Upper lobe of left lung (tissue), 6 donors: ENCODE measurements around the gene MARK4. TPM values are rescaled to one million over a fixed set of nuclear protein-coding genes. Genes with fewer than 3 reads are reported as not detected.

ENCODE experiments used
- ATAC-seq, 2 donors: fragments of 200-7000 bp; cut with Tn5 transposase; one replicate each; pipeline ENCODE4 v1.9.1; 2022; ENCODE audit warnings: mild to moderate bottlenecking in 2 of 2, moderate library complexity in 2 of 2; ENCODE audit not compliant: low FRiP score in 2 of 2
- DNase-seq, 2 donors: peaks; one replicate each; pipeline ENCODE4 v3.0.0-alpha.2; 2019 to 2020
- H3K27ac ChIP-seq, 4 donors: fragments of 200-600 bp; sonication (generic); one replicate each; pipeline ENCODE4 v1.5.1; 2016 to 2019
- H3K27me3 ChIP-seq, 4 donors: fragments of 200-600 bp; sonication (generic); one replicate each; pipeline ENCODE4 v1.5.1; 2017 to 2019
- H3K36me3 ChIP-seq, 4 donors: fragments of 200-600 bp; sonication (generic); one replicate each; pipeline ENCODE4 v1.5.1; 2016 to 2019
- H3K4me1 ChIP-seq, 4 donors: fragments of 200-600 bp; sonication (generic); one replicate each; pipeline ENCODE4 v1.5.1; 2018 to 2019
- H3K4me3 ChIP-seq, 4 donors: fragments of 200-600 bp; sonication (generic); one replicate each; pipeline ENCODE4 v1.5.1; 2017 to 2019; ENCODE audit warnings: mild to moderate bottlenecking in 2 of 4, moderate library complexity in 1 of 4
- H3K9me3 ChIP-seq, 4 donors: fragments of 200-600 bp; sonication (generic); one replicate each; pipeline ENCODE4 v1.5.1; 2018 to 2019
- CTCF ChIP-seq, 6 experiments: fragments of 450-650 bp in 4 of 6; fragments of 200-600 bp in 2 of 6; sonication (generic) in 2 of 6; IDR thresholded peaks; one replicate each; pipeline ENCODE4 v1.5.1; 2016 to 2019; ENCODE audit warnings: antibody characterized with exemption in 6 of 6
- EP300 ChIP-seq, 4 donors: sonication (generic); formaldehyde crosslinking; IDR thresholded peaks; one replicate each; pipeline ENCODE4 v1.5.1; 2017; ENCODE audit warnings: antibody characterized with exemption in 4 of 4, control low read depth in 2 of 4
- POLR2A ChIP-seq, 4 donors: fragments of 450-650 bp; IDR thresholded peaks; one replicate each; pipeline ENCODE4 v1.5.1; 2016 to 2017; ENCODE audit warnings: antibody characterized with exemption in 4 of 4, mild to moderate bottlenecking in 2 of 4
- POLR2AphosphoS5 ChIP-seq, 2 donors: sonication (generic); formaldehyde crosslinking; IDR thresholded peaks; one replicate each; pipeline ENCODE4 v1.5.1; 2017; ENCODE audit warnings: antibody characterized with exemption in 2 of 2
- WGBS, 2 donors: methylation state at CpG; one replicate each; pipeline ENCODE4 v1.1.5; 2017 to 2018; 5-methylcytosine and 5-hydroxymethylcytosine counted together
- total RNA-seq, 6 donors: library from RNA; depleted of rRNA in 4 of 6; stranded (reverse); fragments of >200 nt in 4 of 6; gene quantifications; one replicate each; pipeline versions ENCODE4 v1.1.0 to v1.2.1, GENCODE V29; 2016 to 2021
- donor health status: DM: no; HTN: no; CAD: no; lungs with moderate emphysema.
- donor health status: DM: no; HTN: yes; CAD: no; lungs with severe emphysema.

MARK4 gene
- total RNA-seq, 6 donors from 2014 or later: 14.6 to 59.3 (median 35.6) TPM

- DNase-seq (peak in 1 of 2 donors; percentile 74), ATAC-seq (no peak)
- no peak overlapping the region for H3K27ac ChIP-seq
- WGBS, 2 donors: 37 to 44% methylated on average over 19 to 44 of the region's 46 CpGs
- H3K36me3 ChIP-seq: no peaks in the 10 kb centered on the region
- H3K27me3 ChIP-seq: peaks cover 0 to 23% (median 9%) of the 10 kb centered on the region in 4 donors
- no peak for TF ChIP-seq EP300 (IDR thresholded peaks at IDR 0.05)
- no peak for TF ChIP-seq POLR2A (IDR thresholded peaks at IDR 0.05)
- no peak for TF ChIP-seq CTCF (IDR thresholded peaks at IDR 0.05)
- TF ChIP-seq POLR2AphosphoS5 (IDR thresholded peaks at IDR 0.05): no peak
- H3K9me3 ChIP-seq: no peaks in the 10 kb centered on the region
- peaks cover 7 to 28% (median 9%) of the 10 kb centered on the region in 4 donors for H3K4me1 ChIP-seq
- H3K4me3 ChIP-seq: no peak overlapping the region
Measured at GRCh38 chr19:45217193-45217956, 33.7 kb upstream of the MARK4 start.

GRCh38 chr19:45217957-45218334 is 33.1 kb upstream of the MARK4 start:
- H3K27me3 ChIP-seq: peaks cover 0 to 23% (median 9%) of the 10 kb centered on the region in 4 donors
- peak in 1 of 2 donors; percentile 31 for DNase-seq
- peak in 1 of 2 donors; percentile 25 for ATAC-seq
- TF ChIP-seq CTCF (IDR thresholded peaks at IDR 0.05) (no peak), POLR2AphosphoS5 (IDR thresholded peaks at IDR 0.05) (no peak), EP300 (IDR thresholded peaks at IDR 0.05) (no peak)
- no peak overlapping the region for H3K4me3 ChIP-seq
- H3K27ac ChIP-seq: no peak overlapping the region
- H3K9me3 ChIP-seq: no peaks in the 10 kb centered on the region
- peaks cover 3 to 23% (median 7%) of the 10 kb centered on the region in 4 donors for H3K4me1 ChIP-seq
- H3K36me3 ChIP-seq: no peaks in the 10 kb centered on the region
- 52 to 63% methylated on average over 13 of the region's 14 CpGs for WGBS, 2 donors

GRCh38 chr19:45218426-45218825 is 32.6 kb upstream of the MARK4 start:
- Histone ChIP-seq H3K27ac (no peak overlapping the region), H3K9me3 (no peaks in the 10 kb centered on the region), H3K27me3 (peaks cover 0 to 23% (median 9%) of the 10 kb centered on the region in 4 donors), H3K36me3 (no peaks in the 10 kb centered on the region), H3K4me3 (no peak overlapping the region), H3K4me1 (peaks cover 3 to 18% (median 7%) of the 10 kb centered on the region in 4 donors)
- TF ChIP-seq EP300 (IDR thresholded peaks at IDR 0.05) (no peak), CTCF (IDR thresholded peaks at IDR 0.05) (no peak), POLR2A (IDR thresholded peaks at IDR 0.05) (no peak), POLR2AphosphoS5 (IDR thresholded peaks at IDR 0.05) (no peak)
- WGBS, 2 donors: 63 to 68% methylated on average over 4 of the region's 4 CpGs
- DNase-seq: no peak
- no peak for ATAC-seq

- H3K4me1 ChIP-seq: peaks cover 3 to 18% (median 7%) of the 10 kb centered on the region in 4 donors
- no peak for ATAC-seq
- H3K9me3 ChIP-seq: no peaks in the 10 kb centered on the region
- H3K36me3 ChIP-seq: no peaks in the 10 kb centered on the region
- H3K27ac ChIP-seq: no peak overlapping the region
- 74% methylated on average over 18 of the region's 18 CpGs for WGBS, 2 donors
- H3K4me3 ChIP-seq: no peak overlapping the region
- peaks cover 0 to 23% (median 9%) of the 10 kb centered on the region in 4 donors for H3K27me3 ChIP-seq
- DNase-seq: no peak
- no peak for TF ChIP-seq POLR2A (IDR thresholded peaks at IDR 0.05)
- TF ChIP-seq CTCF (IDR thresholded peaks at IDR 0.05): no peak
- TF ChIP-seq POLR2AphosphoS5 (IDR thresholded peaks at IDR 0.05): no peak
- no peak for TF ChIP-seq EP300 (IDR thresholded peaks at IDR 0.05)
Measured at GRCh38 chr19:45218911-45219743, 31.9 kb upstream of the MARK4 start.
